T follicular helper cell (primary cell): ENCODE results near the gene AVEN.
"Not testable (repeated sequence)": the region's sequence is repeated elsewhere in the genome, so short reads cannot be mapped to it uniquely, and the experiment has no call there.

Source experiments
- DNase-seq: peaks from one replicate; pipeline ENCODE4 v3.0.0-alpha.2; 2020; ENCODE audit warnings: low read depth
- total RNA-seq, 2 experiments: gene quantifications; one replicate each; lab custom pipeline; 2026; lab: John Stamatoyannopoulos, UW

AVEN gene, protein sequence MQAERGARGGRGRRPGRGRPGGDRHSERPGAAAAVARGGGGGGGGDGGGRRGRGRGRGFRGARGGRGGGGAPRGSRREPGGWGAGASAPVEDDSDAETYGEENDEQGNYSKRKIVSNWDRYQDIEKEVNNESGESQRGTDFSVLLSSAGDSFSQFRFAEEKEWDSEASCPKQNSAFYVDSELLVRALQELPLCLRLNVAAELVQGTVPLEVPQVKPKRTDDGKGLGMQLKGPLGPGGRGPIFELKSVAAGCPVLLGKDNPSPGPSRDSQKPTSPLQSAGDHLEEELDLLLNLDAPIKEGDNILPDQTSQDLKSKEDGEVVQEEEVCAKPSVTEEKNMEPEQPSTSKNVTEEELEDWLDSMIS
- 15.2 to 20.9 reads per million in 2 experiments for total RNA-seq

DNA sequence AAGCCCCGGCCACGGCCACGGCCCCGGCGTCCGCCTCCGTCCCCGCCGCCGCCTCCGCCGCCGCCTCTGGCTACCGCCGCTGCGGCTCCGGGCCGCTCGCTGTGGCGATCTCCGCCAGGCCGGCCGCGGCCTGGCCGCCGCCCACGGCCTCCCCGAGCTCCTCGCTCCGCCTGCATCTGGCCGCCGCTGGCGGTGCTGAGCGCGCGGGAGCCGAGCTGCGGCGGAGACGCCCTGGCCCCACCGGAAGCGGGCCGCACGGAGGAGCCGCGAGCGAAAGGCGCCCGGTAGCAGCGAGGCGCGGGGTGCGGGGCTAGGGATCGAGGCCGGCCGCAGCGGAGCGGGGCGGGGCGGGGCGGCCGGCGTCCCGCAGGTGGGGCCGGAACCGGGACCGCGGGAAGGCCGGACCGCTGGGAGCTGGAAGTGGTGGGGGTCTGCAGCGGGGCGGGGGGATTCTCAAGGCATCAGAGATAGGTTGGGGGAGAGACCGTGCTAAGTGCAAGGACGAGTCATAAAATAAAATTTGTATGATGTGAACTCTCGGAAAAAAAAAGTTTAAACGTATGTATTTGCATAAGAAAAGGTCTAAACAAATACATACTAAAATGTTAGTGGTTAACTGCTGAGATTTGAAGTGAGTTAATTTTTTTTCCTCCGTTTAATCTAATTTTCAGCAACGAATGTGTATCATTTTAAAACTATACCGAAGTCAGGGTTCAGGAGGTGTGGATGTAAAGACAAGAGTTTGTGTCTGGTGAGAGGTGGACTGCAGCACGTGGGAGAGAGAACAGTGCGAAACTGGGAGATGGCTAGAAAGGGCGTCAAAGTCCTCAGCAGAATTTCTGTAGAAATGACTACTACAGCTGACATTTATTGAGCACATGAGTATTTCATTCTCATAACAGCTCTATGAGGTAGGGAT, at the start of gene AVEN:
Gene AVEN (minus strand): TSS at position 334 of the 919 bp plus-strand sequence. CDS start 158 bp downstream, at position 176.
- DNase-seq: peak; percentile 35

DNA sequence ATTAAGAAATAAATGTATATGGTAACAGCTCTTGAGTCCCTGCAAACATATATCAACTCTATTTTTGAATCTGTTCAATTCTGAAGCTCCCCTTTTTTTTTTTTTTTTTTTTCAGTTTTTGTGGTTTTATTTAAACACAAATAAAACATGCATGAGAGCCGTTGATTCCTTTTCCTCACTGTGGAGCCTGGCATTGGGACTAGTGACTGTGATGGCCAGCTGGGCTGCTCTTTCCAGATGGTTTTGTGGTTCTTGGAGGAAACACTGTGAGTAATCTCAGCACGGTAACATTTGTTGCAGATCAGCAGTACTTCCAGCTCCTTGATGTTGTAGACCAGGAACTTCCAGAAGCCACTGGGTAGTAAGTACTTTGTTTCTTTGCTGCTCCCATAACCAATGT, 46.7 kb upstream of the AVEN start:
- DNase-seq: no peak

- DNase-seq: no peak
These were observed 45.1 kb upstream of the AVEN start for GRCh38 chr15:34084086-34084485.

- no peak for DNase-seq
These were observed 40.9 kb upstream of the AVEN start for GRCh38 chr15:34079904-34080303.

GRCh38 chr15:34078900-34079299, 39.9 kb upstream of the AVEN start:
- DNase-seq: no peak

DNA sequence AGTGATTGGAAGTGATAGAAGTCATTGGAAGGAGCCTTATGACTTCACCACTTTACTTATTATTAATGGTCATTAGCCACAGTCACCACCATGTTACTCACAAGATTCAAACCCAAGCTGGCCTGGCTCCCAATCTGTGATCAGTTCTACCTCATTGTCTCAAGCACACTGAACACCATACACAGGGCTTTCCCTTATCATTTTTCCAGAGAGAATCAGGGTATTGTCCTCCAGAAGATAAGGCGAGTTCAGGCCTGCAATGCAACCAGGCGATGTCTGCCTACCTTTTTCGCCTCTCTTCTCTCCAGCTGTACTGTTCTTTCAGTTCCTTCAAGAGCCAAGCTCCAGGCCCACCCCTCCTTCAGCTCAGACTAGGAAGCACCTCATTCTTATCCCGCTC, 37.8 kb upstream of the AVEN start:
- DNase-seq: no peak

- DNase-seq: no peak
These were observed 31.0 kb upstream of the AVEN start for GRCh38 chr15:34070003-34070402.

GRCh38 chr15:34065941-34066340, 26.9 kb upstream of the AVEN start:
- DNase-seq: no peak

DNA sequence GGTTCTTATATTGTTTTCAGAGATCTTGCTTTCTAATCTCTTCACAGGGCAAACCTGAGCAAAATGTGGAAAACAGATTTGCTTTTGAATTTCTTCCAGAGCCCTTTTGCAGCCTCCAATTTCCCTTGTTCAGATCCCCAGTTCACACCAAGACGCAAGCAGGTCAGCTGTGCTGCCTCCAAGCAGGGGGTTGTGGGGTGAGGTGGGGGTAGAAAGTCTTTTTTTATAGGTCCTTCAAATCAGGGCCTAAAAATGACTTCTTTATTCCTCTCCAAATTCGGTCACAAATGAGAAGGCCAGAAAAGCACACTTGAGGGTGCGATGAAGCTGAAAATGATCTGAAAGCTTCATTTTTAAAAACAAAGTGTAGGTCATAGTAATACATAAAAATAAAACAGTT, 26.3 kb upstream of the AVEN start:
- DNase-seq: no peak

- DNase-seq: no peak
These were observed 25.4 kb upstream of the AVEN start for GRCh38 chr15:34064438-34064837.

DNA sequence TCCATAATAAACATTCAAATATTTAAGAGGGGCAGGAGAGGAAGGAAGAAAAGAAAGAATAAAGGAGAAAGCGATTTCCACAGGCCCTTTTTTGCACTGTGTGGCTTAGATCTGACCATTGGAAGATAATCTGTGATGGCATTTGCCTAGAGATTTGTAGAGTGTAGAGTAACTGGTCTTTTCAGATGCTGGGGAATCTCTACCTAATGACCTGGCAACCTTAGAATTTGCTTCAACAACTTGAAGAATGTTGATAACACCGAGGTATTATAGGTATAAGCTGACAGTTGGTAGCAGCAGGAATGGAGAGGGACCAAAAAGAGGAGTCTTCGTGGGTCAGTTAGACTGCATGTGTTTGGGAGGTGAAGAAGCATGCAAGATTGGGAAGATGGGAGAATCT, 20.9 kb upstream of the AVEN start:
- no peak for DNase-seq

GRCh38 chr15:34059476-34059875, 20.5 kb upstream of the AVEN start:
- DNase-seq: no peak

DNA sequence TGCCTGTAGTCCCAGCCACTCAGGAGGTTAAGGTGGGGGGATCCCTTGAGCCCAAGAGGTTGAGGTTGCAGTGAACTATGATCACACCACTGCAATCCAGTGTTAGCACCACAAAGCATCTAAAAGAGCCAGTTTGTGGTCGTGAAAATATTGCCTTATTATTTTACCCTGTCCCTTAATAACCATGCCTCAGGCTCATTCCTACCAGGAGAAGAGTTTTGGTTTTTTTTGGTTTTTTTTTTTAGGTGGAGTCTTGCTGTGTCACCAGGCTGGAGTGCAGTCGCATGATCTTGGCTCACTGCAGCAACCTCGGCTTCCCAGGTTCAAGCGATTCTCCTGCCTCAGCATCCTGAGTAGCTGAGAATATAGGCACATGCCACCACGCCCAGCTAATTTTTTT, 17.9 kb upstream of the AVEN start:
- DNase-seq: no peak

GRCh38 chr15:34055868-34056595, 17.0 kb upstream of the AVEN start:
- DNase-seq: no peak

DNA sequence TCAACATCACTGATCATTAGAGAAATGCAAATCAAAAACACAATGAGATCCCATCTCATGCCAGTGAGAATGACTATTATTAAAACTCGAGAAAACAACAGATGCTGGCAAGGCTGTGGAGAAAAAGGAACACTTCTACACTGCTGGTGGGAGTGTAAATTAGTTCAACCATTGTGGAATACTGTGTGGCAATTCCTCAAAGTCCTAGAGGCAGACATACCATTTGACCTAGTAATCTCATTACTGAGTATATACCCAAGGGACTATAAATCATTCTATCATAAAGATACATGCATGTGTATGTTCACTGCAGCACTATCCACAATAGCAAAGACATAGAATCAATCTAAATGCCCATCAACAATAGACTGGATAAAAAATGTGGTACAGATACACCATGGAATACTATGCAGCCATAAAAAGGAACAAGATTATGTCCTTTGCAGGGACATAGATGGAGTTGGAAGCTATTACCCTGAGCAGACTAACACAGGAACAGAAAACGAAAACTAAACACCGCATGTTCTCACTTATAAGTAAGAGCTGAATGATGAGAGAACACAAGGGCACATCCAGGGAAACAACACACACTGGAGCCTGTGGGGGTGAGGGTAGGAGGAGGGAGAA, 15.2 kb upstream of the AVEN start:
- DNase-seq: no peak

GRCh38 chr15:34050385-34050784, 11.4 kb upstream of the AVEN start:
- DNase-seq: not testable (repeated sequence)

DNA sequence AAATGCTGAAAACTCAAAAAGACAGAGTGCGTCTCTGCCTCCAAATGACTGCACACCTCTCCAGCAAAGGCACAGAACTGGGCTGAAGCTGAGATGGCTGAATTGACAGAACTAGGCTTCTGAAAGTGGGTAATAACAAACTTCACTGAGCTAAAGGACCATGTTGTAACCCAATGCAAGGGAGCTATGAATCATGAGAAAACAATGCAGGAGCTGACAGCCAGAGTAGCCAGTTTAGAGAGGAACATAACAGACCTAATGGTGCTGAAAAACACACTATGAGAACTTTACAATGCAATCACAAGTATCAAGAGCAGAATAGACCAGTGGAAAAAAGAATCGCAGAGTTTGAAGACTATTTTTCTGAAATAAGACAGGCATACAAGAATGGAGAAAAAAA, 10.1 kb upstream of the AVEN start:
- no peak for DNase-seq

DNA sequence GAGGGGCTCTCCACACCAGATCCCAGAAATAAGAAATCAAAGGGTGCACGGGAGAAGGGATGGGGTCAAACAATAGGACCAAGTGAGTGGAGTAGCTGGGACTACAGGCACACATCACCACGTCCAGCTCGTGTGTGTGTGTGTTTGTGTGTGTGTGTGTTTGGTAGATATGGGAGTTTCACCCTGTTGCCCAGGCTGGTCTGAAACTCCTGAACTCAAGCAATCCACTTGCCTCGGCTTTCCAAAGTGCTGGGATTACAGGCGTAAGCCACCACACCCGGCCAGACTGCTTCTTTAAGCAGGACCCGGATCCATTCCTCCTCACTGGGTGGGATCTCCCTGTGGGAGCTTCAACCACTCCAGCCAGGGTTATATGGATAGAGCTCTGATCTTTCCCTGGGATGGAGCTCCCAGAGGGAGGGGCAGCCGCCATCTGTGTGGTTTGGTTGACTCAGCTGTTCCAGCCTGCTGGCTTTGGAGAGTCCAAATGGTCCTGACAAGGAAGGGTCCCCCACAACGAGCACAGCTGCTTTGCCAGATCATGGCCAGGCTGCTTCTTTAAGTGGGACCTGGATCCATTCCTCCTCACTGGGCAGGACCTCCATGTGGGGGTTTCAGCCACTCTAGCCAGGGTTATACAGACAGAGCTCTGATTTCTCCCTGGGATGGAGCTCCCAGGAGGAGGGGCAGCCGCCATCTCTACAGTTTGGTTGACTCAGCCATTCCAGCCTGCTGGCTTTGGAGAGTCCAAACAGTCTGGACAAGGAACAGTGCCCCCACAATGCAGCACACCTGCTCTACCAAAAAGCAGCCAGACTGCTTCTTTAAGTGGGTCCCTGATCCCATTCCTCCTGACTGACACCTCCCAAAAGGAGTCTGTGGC, 9.1 kb upstream of the AVEN start:
- DNase-seq: no peak

- no peak for DNase-seq
These were observed 7.6 kb upstream of the AVEN start for GRCh38 chr15:34046471-34047145.

DNA sequence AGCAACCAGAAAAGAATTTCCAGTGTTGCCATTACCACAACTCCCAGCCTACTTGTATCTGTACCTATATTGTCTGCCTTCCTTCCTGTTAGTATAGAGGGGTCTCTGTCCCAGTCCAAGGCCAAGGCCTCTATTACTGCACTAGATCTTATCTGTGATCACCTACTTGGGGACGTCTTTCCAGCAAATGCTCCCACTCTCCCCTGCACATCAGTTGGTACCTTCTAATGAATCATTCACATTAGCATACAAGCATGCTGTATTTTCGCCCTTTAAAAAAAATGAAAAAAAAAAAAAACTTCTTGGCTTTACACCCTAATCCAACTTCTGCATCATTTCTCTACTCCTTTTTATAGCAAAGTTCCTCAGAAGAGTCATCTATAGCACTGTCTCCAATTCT, 4.8 kb upstream of the AVEN start:
- DNase-seq: no peak
